ENCODE data around the gene RARB. TPM values are rescaled to one million over a fixed set of nuclear protein-coding genes. Genes with fewer than 3 reads are reported as not detected.

RARB gene
- polyA plus RNA-seq, 1 donor (not counting 4 experiments of a cell fraction or from before 2014, with no cell fraction given): 0.03 TPM

DNA sequence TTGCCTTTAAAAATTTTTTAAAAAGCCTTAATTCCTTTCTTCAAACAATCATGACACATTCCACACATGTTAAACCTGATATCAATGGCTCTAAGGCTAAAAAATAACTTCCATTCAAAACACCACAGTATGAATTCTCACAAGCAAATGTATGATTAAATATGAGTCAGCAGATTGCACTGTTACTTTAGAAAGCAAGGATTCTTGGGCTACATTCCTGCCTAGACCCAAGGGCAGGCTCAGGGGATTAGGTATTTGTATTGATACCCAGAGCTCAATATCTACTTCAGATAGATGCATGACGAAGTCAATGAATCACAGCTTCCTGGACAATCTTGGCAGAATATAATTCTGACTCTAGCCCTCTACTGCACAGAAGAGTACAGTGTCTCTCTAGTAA, 65.7 kb downstream of the RARB start:
- Histone ChIP-seq H3K9me1 (ENCODE audit: control insufficient read depth, extremely low read depth, insufficient read depth, low read length) (no peaks in the 10 kb centered on the region), H3K9me3 (ENCODE audit: control insufficient read depth, low read depth, low read length) (peaks cover 1% of the 10 kb centered on the region), H3K27ac (ENCODE audit: control insufficient read depth, insufficient read depth, low read length) (no peak overlapping the region), H3K4me3 (ENCODE audit: control insufficient read depth in 2 of 3, extremely low read depth in 1 of 3, insufficient read depth in 2 of 3, low read depth in 1 of 3, low read length in 3 of 3) (no peak overlapping the region), H3K9ac (ENCODE audit: control insufficient read depth, extremely low read depth, insufficient read depth, low read length) (no peak overlapping the region), H3K36me3 (ENCODE audit: control insufficient read depth in 2 of 2, extremely low read depth in 1 of 2, insufficient read depth in 2 of 2, low read length in 2 of 2) (no peaks in the 10 kb centered on the region), H3K4me2 (ENCODE audit: control insufficient read depth, extremely low read depth, insufficient read depth, low read depth, low read length) (no peak overlapping the region), H3K79me2 (ENCODE audit: control insufficient read depth, insufficient read depth, low read length) (no peaks in the 10 kb centered on the region), H4K20me1 (ENCODE audit: control insufficient read depth, extremely low read depth, insufficient read depth, low read length) (no peaks in the 10 kb centered on the region), H3K27me3 (ENCODE audit: control insufficient read depth, extremely low read depth, insufficient read depth, low read length) (no peaks in the 10 kb centered on the region), H3K4me1 (ENCODE audit: control insufficient read depth, extremely low read depth, insufficient read depth, low read length) (no peaks in the 10 kb centered on the region), H2AFZ (ENCODE audit: control insufficient read depth, low read length) (no peak overlapping the region)
- DNase-seq (ENCODE audit: low read depth, low spot score) (no peak), FAIRE-seq (no peak)
- TF ChIP-seq, protein P1, sequence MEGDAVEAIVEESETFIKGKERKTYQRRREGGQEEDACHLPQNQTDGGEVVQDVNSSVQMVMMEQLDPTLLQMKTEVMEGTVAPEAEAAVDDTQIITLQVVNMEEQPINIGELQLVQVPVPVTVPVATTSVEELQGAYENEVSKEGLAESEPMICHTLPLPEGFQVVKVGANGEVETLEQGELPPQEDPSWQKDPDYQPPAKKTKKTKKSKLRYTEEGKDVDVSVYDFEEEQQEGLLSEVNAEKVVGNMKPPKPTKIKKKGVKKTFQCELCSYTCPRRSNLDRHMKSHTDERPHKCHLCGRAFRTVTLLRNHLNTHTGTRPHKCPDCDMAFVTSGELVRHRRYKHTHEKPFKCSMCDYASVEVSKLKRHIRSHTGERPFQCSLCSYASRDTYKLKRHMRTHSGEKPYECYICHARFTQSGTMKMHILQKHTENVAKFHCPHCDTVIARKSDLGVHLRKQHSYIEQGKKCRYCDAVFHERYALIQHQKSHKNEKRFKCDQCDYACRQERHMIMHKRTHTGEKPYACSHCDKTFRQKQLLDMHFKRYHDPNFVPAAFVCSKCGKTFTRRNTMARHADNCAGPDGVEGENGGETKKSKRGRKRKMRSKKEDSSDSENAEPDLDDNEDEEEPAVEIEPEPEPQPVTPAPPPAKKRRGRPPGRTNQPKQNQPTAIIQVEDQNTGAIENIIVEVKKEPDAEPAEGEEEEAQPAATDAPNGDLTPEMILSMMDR (optimal IDR thresholded peaks at IDR 0.05 in 1 of 3, IDR thresholded peaks at IDR 0.05 in 1 of 3, conservative IDR thresholded peaks at IDR 0.05 in 1 of 3; ENCODE audit: extremely low read depth in 1 of 3, insufficient read depth in 2 of 3, low read length in 3 of 3): no peak
- no peak for TF ChIP-seq EZH2 (IDR thresholded peaks at IDR 0.05; ENCODE audit: low read length)
- dilution Hi-C loops (cut with MboI; ENCODE audit: extremely low pct_ligation_motif_present, low sequenced_read_pairs): no loop called here

GRCh38 chr3:25495304-25495703, 67.2 kb downstream of the RARB start:
- no peaks in the 10 kb centered on the region for H3K27me3 ChIP-seq (ENCODE audit: control insufficient read depth, extremely low read depth, insufficient read depth, low read length)
- no peak overlapping the region for H2AFZ ChIP-seq (ENCODE audit: control insufficient read depth, low read length)
- no peak overlapping the region for H3K9ac ChIP-seq (ENCODE audit: control insufficient read depth, extremely low read depth, insufficient read depth, low read length)
- H3K9me1 ChIP-seq (ENCODE audit: control insufficient read depth, extremely low read depth, insufficient read depth, low read length): no peaks in the 10 kb centered on the region
- dilution Hi-C loops (cut with MboI; ENCODE audit: extremely low pct_ligation_motif_present, low sequenced_read_pairs): no loop called here
- no peak overlapping the region for H3K27ac ChIP-seq (ENCODE audit: control insufficient read depth, insufficient read depth, low read length)
- no peaks in the 10 kb centered on the region for H4K20me1 ChIP-seq (ENCODE audit: control insufficient read depth, extremely low read depth, insufficient read depth, low read length)
- TF ChIP-seq, protein P1 (optimal IDR thresholded peaks at IDR 0.05 in 1 of 3, IDR thresholded peaks at IDR 0.05 in 1 of 3, conservative IDR thresholded peaks at IDR 0.05 in 1 of 3; ENCODE audit: extremely low read depth in 1 of 3, insufficient read depth in 2 of 3, low read length in 3 of 3): no peak
- no peak for TF ChIP-seq EZH2 (IDR thresholded peaks at IDR 0.05; ENCODE audit: low read length)
- no peak overlapping the region for H3K4me2 ChIP-seq (ENCODE audit: control insufficient read depth, extremely low read depth, insufficient read depth, low read depth, low read length)
- H3K4me3 ChIP-seq (ENCODE audit: control insufficient read depth in 2 of 3, extremely low read depth in 1 of 3, insufficient read depth in 2 of 3, low read depth in 1 of 3, low read length in 3 of 3): no peak overlapping the region
- FAIRE-seq (no peak), DNase-seq (ENCODE audit: low read depth, low spot score) (no peak)
- H3K4me1 ChIP-seq (ENCODE audit: control insufficient read depth, extremely low read depth, insufficient read depth, low read length): no peaks in the 10 kb centered on the region
- no peaks in the 10 kb centered on the region for H3K79me2 ChIP-seq (ENCODE audit: control insufficient read depth, insufficient read depth, low read length)
- no peaks in the 10 kb centered on the region for H3K36me3 ChIP-seq (ENCODE audit: control insufficient read depth in 2 of 2, extremely low read depth in 1 of 2, insufficient read depth in 2 of 2, low read length in 2 of 2)
- peaks cover 1% of the 10 kb centered on the region for H3K9me3 ChIP-seq (ENCODE audit: control insufficient read depth, low read depth, low read length)
